ENCODE measurements around the gene PLXDC1. TPM values are rescaled to one million over a fixed set of nuclear protein-coding genes. Genes with fewer than 3 reads are reported as not detected.

PLXDC1 gene
- total RNA-seq, 1 experiment from 2014 or later, result 0.75 TPM

GRCh38 chr17:39192901-39193300, 41.5 kb upstream of the PLXDC1 start:
- no peaks in the 10 kb centered on the region for H3K27me3 ChIP-seq (replicated peaks; ENCODE audit: insufficient read depth, low read depth, low read length, poor library complexity)
- ChIA-PET CTCF (no interaction called here), POLR2A (ENCODE audit: low non-redundant PET) (no interaction called here)
- TF ChIP-seq CTCF (conservative IDR thresholded peaks at IDR 0.05; ENCODE audit: low read depth, low read length) (no peak), EZH2 (IDR thresholded peaks at IDR 0.05; ENCODE audit: borderline replicate concordance, low read depth, low read length, poor library complexity, severe bottlenecking) (no peak)
- BruUV-seq (replicated peaks), result no TSS peak
- H3K4me3 ChIP-seq (ENCODE audit: low read depth, low read length, poor library complexity, severe bottlenecking), result no peak overlapping the region
- intact Hi-C loops (cut with micrococcal nuclease; ENCODE audit: unreplicated experiment), result no loop called here
- DNase-seq (ENCODE audit: low spot score), result no peak
- H3K36me3 ChIP-seq (ENCODE audit: insufficient read depth, low read length, poor library complexity, severe bottlenecking), result peaks cover 3% of the 10 kb centered on the region
- H3K4me1 ChIP-seq (ENCODE audit: insufficient read depth, low read length, poor library complexity, severe bottlenecking), result peaks cover 17% of the 10 kb centered on the region
- no peaks in the 10 kb centered on the region for H3K9me3 ChIP-seq (ENCODE audit: low read depth, low read length, poor library complexity, severe bottlenecking)
- H3K27ac ChIP-seq (ENCODE audit: low read depth, low read length, poor library complexity, severe bottlenecking), result no peak overlapping the region

GRCh38 chr17:39191750-39192510, 40.5 kb upstream of the PLXDC1 start:
- Histone ChIP-seq H3K4me3 (ENCODE audit: low read depth, low read length, poor library complexity, severe bottlenecking) (no peak overlapping the region), H3K27me3 (replicated peaks; ENCODE audit: insufficient read depth, low read depth, low read length, poor library complexity) (no peaks in the 10 kb centered on the region), H3K36me3 (ENCODE audit: insufficient read depth, low read length, poor library complexity, severe bottlenecking) (peaks cover 3% of the 10 kb centered on the region), H3K27ac (ENCODE audit: low read depth, low read length, poor library complexity, severe bottlenecking) (no peak overlapping the region), H3K9me3 (ENCODE audit: low read depth, low read length, poor library complexity, severe bottlenecking) (no peaks in the 10 kb centered on the region), H3K4me1 (ENCODE audit: insufficient read depth, low read length, poor library complexity, severe bottlenecking) (peaks cover 16% of the 10 kb centered on the region)
- intact Hi-C loops (cut with micrococcal nuclease; ENCODE audit: unreplicated experiment), result no loop called here
- no TSS peak for BruUV-seq (replicated peaks)
- ChIA-PET POLR2A (ENCODE audit: low non-redundant PET) (no interaction called here), CTCF (no interaction called here)
- TF ChIP-seq CTCF (conservative IDR thresholded peaks at IDR 0.05; ENCODE audit: low read depth, low read length), result no peak
- TF ChIP-seq EZH2 (IDR thresholded peaks at IDR 0.05; ENCODE audit: borderline replicate concordance, low read depth, low read length, poor library complexity, severe bottlenecking), result no peak
- DNase-seq (ENCODE audit: low spot score), result no peak

GRCh38 chr17:39187152-39187830, 35.9 kb upstream of the PLXDC1 start:
- ChIA-PET POLR2A (ENCODE audit: low non-redundant PET) (no interaction called here), CTCF (no interaction called here)
- Histone ChIP-seq H3K4me3 (ENCODE audit: low read depth, low read length, poor library complexity, severe bottlenecking) (no peak overlapping the region), H3K27me3 (replicated peaks; ENCODE audit: insufficient read depth, low read depth, low read length, poor library complexity) (no peaks in the 10 kb centered on the region), H3K9me3 (ENCODE audit: low read depth, low read length, poor library complexity, severe bottlenecking) (no peaks in the 10 kb centered on the region), H3K27ac (ENCODE audit: low read depth, low read length, poor library complexity, severe bottlenecking) (no peak overlapping the region), H3K4me1 (ENCODE audit: insufficient read depth, low read length, poor library complexity, severe bottlenecking) (no peaks in the 10 kb centered on the region), H3K36me3 (ENCODE audit: insufficient read depth, low read length, poor library complexity, severe bottlenecking) (peaks cover 3% of the 10 kb centered on the region)
- no TSS peak for BruUV-seq (replicated peaks)
- intact Hi-C loops (cut with micrococcal nuclease; ENCODE audit: unreplicated experiment), result no loop called here
- DNase-seq (ENCODE audit: low spot score), result no peak
- no peak for TF ChIP-seq EZH2 (IDR thresholded peaks at IDR 0.05; ENCODE audit: borderline replicate concordance, low read depth, low read length, poor library complexity, severe bottlenecking)
- no peak for TF ChIP-seq CTCF (conservative IDR thresholded peaks at IDR 0.05; ENCODE audit: low read depth, low read length)

All from A673 (cell line).